GM12801 (cell line): ENCODE data around the gene GALNTL6.

Experiments
- CTCF ChIP-seq: IDR thresholded peaks from one replicate; pipeline ENCODE4 v1.5.1; 2011; ENCODE audit warnings: control low read depth; ENCODE audit not compliant: insufficient read length; ENCODE audit errors: extremely low read depth

GALNTL6 gene

GRCh38 chr4:172919269-172919668 lies 1106.1 kb downstream of the GALNTL6 start:
- TF ChIP-seq CTCF, result no peak

GRCh38 chr4:172927096-172927814 lies 1114.1 kb downstream of the GALNTL6 start:
- no peak for TF ChIP-seq CTCF

GRCh38 chr4:172928347-172928746 lies 1115.1 kb downstream of the GALNTL6 start:
- no peak for TF ChIP-seq CTCF

GRCh38 chr4:172938072-172938829 lies 1125.0 kb downstream of the GALNTL6 start:
- TF ChIP-seq CTCF, result no peak

- TF ChIP-seq CTCF, result no peak
Observed at GRCh38 chr4:172938870-172939269, 1125.7 kb downstream of the GALNTL6 start.

- TF ChIP-seq CTCF, result no peak
Observed at GRCh38 chr4:172942840-172943239, 1129.6 kb downstream of the GALNTL6 start.

- no peak for TF ChIP-seq CTCF
Observed at GRCh38 chr4:172945611-172946010, 1132.4 kb downstream of the GALNTL6 start.
